ENCODE measurements around the gene CEP112. TPM values are rescaled to one million over a fixed set of nuclear protein-coding genes. Genes with fewer than 3 reads are reported as not detected.

Gene CEP112
- total and polyA plus RNA-seq, 2 donors (not counting 1 experiment from before 2014, with no cell fraction given), result 5.4 to 6.4 TPM

GRCh38 chr17:66235377-66235994 lies 43.6 kb upstream of the CEP112 start:
- no peak overlapping the region for H3K4me3 ChIP-seq (replicated peaks in 1 of 4; ENCODE audit: control extremely low read depth in 1 of 4, insufficient read depth in 1 of 4, low read depth in 3 of 4, low read length in 4 of 4)
- H3K9ac ChIP-seq (ENCODE audit: insufficient read depth, low read length), result no peak overlapping the region
- no peak for TF ChIP-seq EZH2 (IDR thresholded peaks at IDR 0.05; ENCODE audit: low read length, missing control alignments)
- no peak for TF ChIP-seq CTCF (conservative IDR thresholded peaks at IDR 0.05 in 1 of 2, IDR thresholded peaks at IDR 0.05 in 1 of 2; ENCODE audit: low read depth in 1 of 2, low read length in 2 of 2)
- H3K9me3 ChIP-seq (ENCODE audit: control insufficient read depth, insufficient read depth, low read depth, low read length), result no peaks in the 10 kb centered on the region
- H3K79me2 ChIP-seq (ENCODE audit: control insufficient read depth, insufficient read depth, low read length), result no peaks in the 10 kb centered on the region
- no peaks in the 10 kb centered on the region for H3K4me1 ChIP-seq (ENCODE audit: control insufficient read depth, extremely low read depth, insufficient read depth, low read length)
- DNase-seq (ENCODE audit: low read depth in 2 of 2), result no peak
- no peaks in the 10 kb centered on the region for H4K20me1 ChIP-seq (ENCODE audit: control insufficient read depth, extremely low read depth, insufficient read depth, low read length)
- no peaks in the 10 kb centered on the region for H3K27me3 ChIP-seq (ENCODE audit: control insufficient read depth, insufficient read depth, low read length)
- H2AFZ ChIP-seq (ENCODE audit: low read length), result no peak overlapping the region
- H3K36me3 ChIP-seq (ENCODE audit: control insufficient read depth, insufficient read depth, low read length), result no peaks in the 10 kb centered on the region
- H3K4me2 ChIP-seq (ENCODE audit: extremely low read depth, insufficient read depth, low read length), result no peak overlapping the region
- H3K27ac ChIP-seq (ENCODE audit: insufficient read depth, low read length), result no peak overlapping the region

DNA sequence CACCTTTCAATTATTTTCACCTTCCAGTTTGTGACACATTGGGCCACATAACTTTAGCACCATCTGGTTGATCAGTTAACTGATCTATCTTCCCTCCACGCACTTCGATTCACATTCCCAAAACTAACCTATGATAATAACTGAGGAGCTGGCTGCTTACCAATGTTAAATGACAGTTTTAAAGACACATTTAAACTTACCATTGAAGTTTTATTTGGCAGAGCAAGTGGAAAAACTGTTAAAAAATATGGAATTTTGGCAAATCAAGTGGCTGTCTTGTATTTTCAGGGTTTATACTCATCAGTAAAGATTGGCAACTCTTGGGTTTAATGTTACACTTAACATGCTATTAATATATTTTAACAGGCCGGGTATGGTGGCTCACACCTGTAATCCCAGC lies 42.7 kb upstream of the CEP112 start:
- Histone ChIP-seq H3K4me3 (replicated peaks in 1 of 4; ENCODE audit: control extremely low read depth in 1 of 4, insufficient read depth in 1 of 4, low read depth in 3 of 4, low read length in 4 of 4) (no peak overlapping the region), H3K9ac (ENCODE audit: insufficient read depth, low read length) (no peak overlapping the region), H3K79me2 (ENCODE audit: control insufficient read depth, insufficient read depth, low read length) (no peaks in the 10 kb centered on the region), H3K27ac (ENCODE audit: insufficient read depth, low read length) (no peak overlapping the region), H3K9me3 (ENCODE audit: control insufficient read depth, insufficient read depth, low read depth, low read length) (no peaks in the 10 kb centered on the region), H4K20me1 (ENCODE audit: control insufficient read depth, extremely low read depth, insufficient read depth, low read length) (no peaks in the 10 kb centered on the region), H3K27me3 (ENCODE audit: control insufficient read depth, insufficient read depth, low read length) (no peaks in the 10 kb centered on the region), H3K4me1 (ENCODE audit: control insufficient read depth, extremely low read depth, insufficient read depth, low read length) (no peaks in the 10 kb centered on the region), H3K4me2 (ENCODE audit: extremely low read depth, insufficient read depth, low read length) (no peak overlapping the region), H3K36me3 (ENCODE audit: control insufficient read depth, insufficient read depth, low read length) (no peaks in the 10 kb centered on the region), H2AFZ (ENCODE audit: low read length) (no peak overlapping the region)
- DNase-seq (ENCODE audit: low read depth in 2 of 2), result no peak
- TF ChIP-seq CTCF (conservative IDR thresholded peaks at IDR 0.05 in 1 of 2, IDR thresholded peaks at IDR 0.05 in 1 of 2; ENCODE audit: low read depth in 1 of 2, low read length in 2 of 2), result no peak
- no peak for TF ChIP-seq EZH2 (IDR thresholded peaks at IDR 0.05; ENCODE audit: low read length, missing control alignments)

- TF ChIP-seq EZH2 (IDR thresholded peaks at IDR 0.05; ENCODE audit: low read length, missing control alignments), result no peak
- TF ChIP-seq CTCF (conservative IDR thresholded peaks at IDR 0.05 in 1 of 2, IDR thresholded peaks at IDR 0.05 in 1 of 2; ENCODE audit: low read depth in 1 of 2, low read length in 2 of 2), result no peak
- no peaks in the 10 kb centered on the region for H3K9me3 ChIP-seq (ENCODE audit: control insufficient read depth, insufficient read depth, low read depth, low read length)
- H3K4me2 ChIP-seq (ENCODE audit: extremely low read depth, insufficient read depth, low read length), result no peak overlapping the region
- H3K9ac ChIP-seq (ENCODE audit: insufficient read depth, low read length), result no peak overlapping the region
- H3K4me1 ChIP-seq (ENCODE audit: control insufficient read depth, extremely low read depth, insufficient read depth, low read length), result no peaks in the 10 kb centered on the region
- no peaks in the 10 kb centered on the region for H3K36me3 ChIP-seq (ENCODE audit: control insufficient read depth, insufficient read depth, low read length)
- no peak overlapping the region for H2AFZ ChIP-seq (ENCODE audit: low read length)
- no peaks in the 10 kb centered on the region for H3K27me3 ChIP-seq (ENCODE audit: control insufficient read depth, insufficient read depth, low read length)
- no peaks in the 10 kb centered on the region for H3K79me2 ChIP-seq (ENCODE audit: control insufficient read depth, insufficient read depth, low read length)
- no peaks in the 10 kb centered on the region for H4K20me1 ChIP-seq (ENCODE audit: control insufficient read depth, extremely low read depth, insufficient read depth, low read length)
- no peak overlapping the region for H3K27ac ChIP-seq (ENCODE audit: insufficient read depth, low read length)
- no peak overlapping the region for H3K4me3 ChIP-seq (replicated peaks in 1 of 4; ENCODE audit: control extremely low read depth in 1 of 4, insufficient read depth in 1 of 4, low read depth in 3 of 4, low read length in 4 of 4)
- DNase-seq (ENCODE audit: low read depth in 2 of 2), result no peak
These were observed 41.3 kb upstream of the CEP112 start for GRCh38 chr17:66233023-66233753.

Measured in fibroblast of lung (primary cell).